ENCODE data around the gene F2R.
"Not testable (repeated sequence)": the region's sequence is repeated elsewhere in the genome, so short reads cannot be mapped to it uniquely, and the experiment has no call there.

F2R gene

GRCh38 chr5:76715736-76716455 lies at the start of gene F2R:
F2R (plus strand) TSS chr5:76716126; CDS start chr5:76716308, 182 bp downstream.
- DNase-seq, result no peak

GRCh38 chr5:76667495-76667894 lies 48.4 kb upstream of the F2R start:
- DNase-seq, result no peak

- no peak for DNase-seq
Measured at GRCh38 chr5:76669245-76669644, 46.7 kb upstream of the F2R start.

- DNase-seq, result no peak
Measured at GRCh38 chr5:76670508-76670907, 45.4 kb upstream of the F2R start.

- DNase-seq, result no peak
Measured at GRCh38 chr5:76672242-76672641, 43.7 kb upstream of the F2R start.

GRCh38 chr5:76673125-76673524 lies 42.8 kb upstream of the F2R start:
- no peak for DNase-seq

GRCh38 chr5:76674330-76675066 lies 41.4 kb upstream of the F2R start:
- no peak for DNase-seq

GRCh38 chr5:76675364-76675763 lies 40.6 kb upstream of the F2R start:
- no peak for DNase-seq

GRCh38 chr5:76677849-76678472 lies 38.0 kb upstream of the F2R start:
- no peak for DNase-seq

- DNase-seq, result no peak
Measured at GRCh38 chr5:76679231-76679630, 36.7 kb upstream of the F2R start.

GRCh38 chr5:76680826-76681225 lies 35.1 kb upstream of the F2R start:
- not testable (repeated sequence) for DNase-seq

- no peak for DNase-seq
Measured at GRCh38 chr5:76681287-76681686, 34.6 kb upstream of the F2R start.

- no peak for DNase-seq
Measured at GRCh38 chr5:76682387-76682786, 33.5 kb upstream of the F2R start.

- no peak for DNase-seq
Measured at GRCh38 chr5:76683816-76684731, 31.9 kb upstream of the F2R start.

- DNase-seq, result no peak
Measured at GRCh38 chr5:76684756-76685519, 31.0 kb upstream of the F2R start.

- DNase-seq, result no peak
Measured at GRCh38 chr5:76685704-76686103, 30.2 kb upstream of the F2R start.

- no peak for DNase-seq
Measured at GRCh38 chr5:76688212-76688611, 27.7 kb upstream of the F2R start.

GRCh38 chr5:76688836-76689235 lies 27.1 kb upstream of the F2R start:
- no peak for DNase-seq

- no peak for DNase-seq
Measured at GRCh38 chr5:76689321-76690036, 26.4 kb upstream of the F2R start.

- no peak for DNase-seq
Measured at GRCh38 chr5:76690037-76690679, 25.8 kb upstream of the F2R start.
